HEK293T (cell line): ENCODE measurements around the gene VIPR2.

ENCODE experiments used
- CTCF ChIA-PET: fragments of 350-600 bp; formaldehyde crosslinking; extraction: SDS; loops from one replicate; lab custom pipeline; 2021; ENCODE audit warnings: antibody characterized with exemption, inconsistent platforms; lab: Yijun Ruan, JAX
- POLR2A ChIA-PET: fragments of 350-600 bp; formaldehyde crosslinking; extraction: SDS; loops from one replicate; lab custom pipeline; 2020; ENCODE audit warnings: antibody characterized with exemption, inconsistent platforms; lab: Yijun Ruan, JAX
- DNase-seq: peaks from one replicate; pipeline ENCODE4 v3.0.0; 2012; ENCODE audit warnings: mixed read lengths; ENCODE audit errors: extremely low spot score
- ARNT ChIP-seq: fragments of 450-650 bp; IDR thresholded peaks from 2 replicates; pipeline ENCODE4 v1.6.1; 2017; ENCODE audit warnings: mild to moderate bottlenecking
- BHLHE40 ChIP-seq: fragments of 450-650 bp; IDR thresholded peaks from 2 replicates; pipeline ENCODE4 v1.6.1; 2016; ENCODE audit warnings: mild to moderate bottlenecking, moderate library complexity, borderline replicate concordance
- CTBP1 ChIP-seq: fragments of 450-650 bp; IDR thresholded peaks from 2 replicates; pipeline ENCODE4 v1.6.1; 2016; ENCODE audit warnings: borderline replicate concordance
- ELF4 ChIP-seq: fragments of 450-650 bp; IDR thresholded peaks from 2 replicates; pipeline ENCODE4 v1.6.1; 2017; ENCODE audit warnings: antibody characterized with exemption
- FOXA1 ChIP-seq: fragments of 450-650 bp; IDR thresholded peaks from 2 replicates; pipeline ENCODE4 v1.6.1; 2016; ENCODE audit warnings: mild to moderate bottlenecking
- FOXK2 ChIP-seq: fragments of 450-650 bp; IDR thresholded peaks from 2 replicates; pipeline ENCODE4 v1.6.1; 2016; ENCODE audit warnings: mild to moderate bottlenecking
- FOXM1 ChIP-seq: fragments of 450-650 bp; IDR thresholded peaks from 2 replicates; pipeline ENCODE4 v1.6.1; 2017; ENCODE audit warnings: mild to moderate bottlenecking, borderline replicate concordance
- HDGF ChIP-seq: fragments of 450-650 bp; IDR thresholded peaks from 2 replicates; pipeline ENCODE4 v1.6.1; 2017; ENCODE audit warnings: antibody characterized with exemption, borderline replicate concordance
- L3MBTL2 ChIP-seq: fragments of 450-650 bp; conservative IDR thresholded peaks from 2 replicates; pipeline ENCODE4 v1.6.1; 2016; ENCODE audit warnings: mild to moderate bottlenecking
- LEF1 ChIP-seq: fragments of 450-650 bp; IDR thresholded peaks from 2 replicates; pipeline ENCODE4 v1.6.1; 2017; ENCODE audit warnings: mild to moderate bottlenecking, borderline replicate concordance
- NFRKB ChIP-seq: fragments of 450-650 bp; IDR thresholded peaks from 2 replicates; pipeline ENCODE4 v1.6.1; 2016; ENCODE audit warnings: mild to moderate bottlenecking, moderate library complexity
- PKNOX1 ChIP-seq: fragments of 450-650 bp; IDR thresholded peaks from 2 replicates; pipeline ENCODE4 v1.6.1; 2016
- SP1 ChIP-seq: fragments of 450-650 bp; IDR thresholded peaks from 2 replicates; pipeline ENCODE4 v1.6.1; 2017
- SUZ12 ChIP-seq: fragments of 450-650 bp; IDR thresholded peaks from 2 replicates; pipeline ENCODE4 v1.6.1; 2016; ENCODE audit warnings: mild to moderate bottlenecking
- TARDBP ChIP-seq: fragments of 450-650 bp; IDR thresholded peaks from 2 replicates; pipeline ENCODE4 v1.6.1; 2016
- ZNF384 ChIP-seq: fragments of 450-650 bp; IDR thresholded peaks from 2 replicates; pipeline ENCODE4 v1.6.1; 2016

Gene VIPR2

GRCh38 chr7:159062569-159062968, 82.1 kb downstream of the VIPR2 start:
- ChIA-PET CTCF (no interaction called here), POLR2A (no interaction called here)
- no peak for TF ChIP-seq BHLHE40
- TF ChIP-seq LEF1: no peak
- TF ChIP-seq ARNT: no peak
- no peak for TF ChIP-seq TARDBP
- TF ChIP-seq SUZ12: no peak
- TF ChIP-seq FOXA1: no peak
- no peak for TF ChIP-seq SP1
- TF ChIP-seq HDGF: no peak
- TF ChIP-seq L3MBTL2: no peak
- TF ChIP-seq FOXM1: no peak
- TF ChIP-seq ELF4: no peak
- no peak for DNase-seq

GRCh38 chr7:159061674-159062212, 82.9 kb downstream of the VIPR2 start:
- DNase-seq: no peak
- TF ChIP-seq FOXA1 (no peak), PKNOX1 (no peak), TARDBP (no peak)
- ChIA-PET CTCF (no interaction called here), POLR2A (no interaction called here)

GRCh38 chr7:159061209-159061608, 83.5 kb downstream of the VIPR2 start:
- POLR2A ChIA-PET: no interaction called here
- no peak for DNase-seq
- TF ChIP-seq HDGF (no peak), SUZ12 (no peak), BHLHE40 (no peak), PKNOX1 (no peak), ELF4 (no peak), ARNT (no peak)
- CTCF ChIA-PET: no interaction called here

- ChIA-PET CTCF (no interaction called here), POLR2A (no interaction called here)
- DNase-seq: no peak
- TF ChIP-seq PKNOX1 (no peak), NFRKB (no peak), L3MBTL2 (no peak), CTBP1 (no peak; the same call in 1 of the 2 replicates), SUZ12 (no peak), TARDBP (no peak), SP1 (no peak), FOXM1 (no peak)
These were observed 84.2 kb downstream of the VIPR2 start for GRCh38 chr7:159060440-159060839.

- no peak for DNase-seq
- POLR2A ChIA-PET: no interaction called here
- CTCF ChIA-PET: no interaction called here
- TF ChIP-seq SUZ12 (no peak), ZNF384 (no peak), ARNT (no peak), LEF1 (no peak), BHLHE40 (no peak), ELF4 (no peak), CTBP1 (no peak), NFRKB (no peak), FOXM1 (no peak), L3MBTL2 (no peak), PKNOX1 (no peak), TARDBP (no peak), HDGF (no peak)
These were observed 85.0 kb downstream of the VIPR2 start for GRCh38 chr7:159059629-159060028.

- TF ChIP-seq L3MBTL2 (no peak), ZNF384 (no peak), CTBP1 (no peak), FOXA1 (no peak), FOXM1 (no peak), BHLHE40 (no peak), FOXK2 (no peak), SP1 (no peak), LEF1 (no peak), HDGF (no peak), PKNOX1 (no peak), NFRKB (no peak), ARNT (no peak), SUZ12 (no peak), ELF4 (no peak), TARDBP (no peak)
- ChIA-PET POLR2A (no interaction called here), CTCF (no interaction called here)
- no peak for DNase-seq
These were observed 87.0 kb downstream of the VIPR2 start for GRCh38 chr7:159057647-159058046.
